Stimulated activated CD4-positive, alpha-beta T cell treated with anti-CD3 and anti-CD28 coated beads, TNF-alpha, amount 100 ng/mL, for 48 hours (primary cell): ENCODE results near the gene SMURF2.

ENCODE experiments used
- DNase-seq, 3 donors: peaks; one replicate each; pipeline ENCODE4 v3.0.0-alpha.2; 2020; ENCODE audit warnings: low read depth in 3 of 3

SMURF2 gene

DNA sequence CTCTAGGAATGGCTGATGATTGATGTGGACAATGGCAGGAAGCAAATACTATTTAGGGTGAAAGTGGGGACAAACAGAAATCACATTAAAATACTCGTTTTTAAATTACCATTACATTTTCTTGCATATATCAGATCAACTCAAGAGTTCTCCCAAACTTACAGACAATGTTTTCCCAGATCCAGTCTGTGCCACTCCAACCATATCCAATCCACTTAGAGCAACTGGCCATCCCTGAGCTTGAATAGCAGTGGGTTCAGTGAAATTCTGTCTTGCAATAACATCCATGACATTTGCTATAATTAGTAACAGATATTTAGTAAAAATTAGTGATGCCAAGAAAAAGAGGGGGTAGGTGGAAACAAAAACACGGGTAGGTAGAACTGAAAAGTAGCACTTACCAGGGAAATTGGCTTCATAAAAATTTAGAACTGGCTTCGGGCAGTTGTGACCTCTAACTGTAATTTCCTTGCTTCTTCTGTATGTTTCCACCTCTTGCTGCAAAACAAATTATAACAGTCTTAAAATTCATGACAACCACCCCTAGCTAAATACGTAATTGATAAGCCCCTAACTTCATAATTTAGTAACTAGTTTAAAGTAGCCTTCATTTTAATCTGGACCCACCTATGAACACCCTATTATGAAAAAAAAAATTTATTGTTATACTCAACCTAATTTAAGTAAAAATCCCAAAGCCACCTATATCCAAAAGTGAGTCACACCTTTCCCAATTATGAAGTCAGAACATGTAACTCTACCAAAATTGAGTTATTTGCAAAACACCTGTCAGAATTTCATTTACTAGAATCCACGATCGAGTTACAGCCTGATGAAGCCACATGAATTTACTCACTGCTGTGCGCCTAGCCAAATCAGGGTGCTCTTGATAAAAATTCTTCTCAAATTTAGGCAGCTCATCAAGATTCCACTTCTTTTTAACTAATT is 158.0 kb downstream of the SMURF2 start:
- no peak for DNase-seq

DNA sequence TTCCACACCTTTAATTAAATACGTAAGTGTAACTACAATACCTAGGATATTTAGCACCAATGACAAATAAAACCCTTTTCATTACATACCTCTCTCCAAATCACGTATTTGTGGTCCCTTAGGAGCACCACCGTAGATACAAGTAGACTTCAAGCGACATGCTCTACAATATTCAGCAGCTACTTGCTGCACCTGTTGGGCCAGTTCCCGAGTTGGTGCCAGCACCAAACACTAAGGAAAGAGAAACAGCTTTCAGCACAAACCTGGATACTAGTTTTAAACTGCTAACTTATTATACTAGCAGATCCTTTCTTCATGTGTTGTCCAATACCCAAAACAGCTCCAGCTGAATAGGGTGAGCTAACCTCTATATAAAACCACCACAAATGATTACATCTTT is 158.8 kb downstream of the SMURF2 start:
- no peak for DNase-seq

DNA sequence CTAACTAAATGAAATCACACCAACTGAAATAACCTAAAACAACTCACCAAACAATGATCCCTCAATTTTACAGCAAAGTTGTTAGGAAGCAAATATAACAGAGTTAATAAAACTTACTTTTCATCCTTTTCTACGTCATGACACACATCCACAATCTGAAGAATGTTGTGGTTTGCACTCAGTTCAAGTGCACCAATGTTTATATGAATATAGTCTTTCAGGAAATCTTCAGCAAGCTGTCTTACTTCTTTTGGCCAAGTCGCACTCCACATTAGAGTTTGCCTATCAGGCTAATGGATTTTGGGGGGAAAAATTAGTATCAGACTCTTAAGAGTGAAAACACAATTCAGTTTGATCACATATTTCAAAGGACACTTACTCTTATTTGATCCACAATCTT is 159.3 kb downstream of the SMURF2 start:
- no peak for DNase-seq

DNA sequence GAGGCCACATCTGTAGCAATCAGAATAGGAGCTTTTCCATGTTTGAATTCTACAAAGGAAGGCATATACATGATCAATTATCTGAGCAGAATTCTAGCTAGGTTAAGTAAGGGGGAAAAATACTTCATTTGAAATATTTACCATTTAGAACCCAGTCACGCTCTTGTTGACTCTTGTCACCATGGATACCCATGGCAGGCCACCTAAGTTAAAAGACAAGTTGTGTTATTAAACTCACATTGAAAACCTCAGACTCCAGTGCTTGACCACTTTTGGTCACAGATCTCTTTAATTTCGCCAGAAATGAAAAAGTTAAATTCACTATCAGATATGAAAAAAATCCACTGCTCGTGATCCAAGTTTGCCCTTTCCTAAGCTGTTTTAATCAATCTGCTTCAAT is 160.1 kb downstream of the SMURF2 start:
- no peak for DNase-seq

DNA sequence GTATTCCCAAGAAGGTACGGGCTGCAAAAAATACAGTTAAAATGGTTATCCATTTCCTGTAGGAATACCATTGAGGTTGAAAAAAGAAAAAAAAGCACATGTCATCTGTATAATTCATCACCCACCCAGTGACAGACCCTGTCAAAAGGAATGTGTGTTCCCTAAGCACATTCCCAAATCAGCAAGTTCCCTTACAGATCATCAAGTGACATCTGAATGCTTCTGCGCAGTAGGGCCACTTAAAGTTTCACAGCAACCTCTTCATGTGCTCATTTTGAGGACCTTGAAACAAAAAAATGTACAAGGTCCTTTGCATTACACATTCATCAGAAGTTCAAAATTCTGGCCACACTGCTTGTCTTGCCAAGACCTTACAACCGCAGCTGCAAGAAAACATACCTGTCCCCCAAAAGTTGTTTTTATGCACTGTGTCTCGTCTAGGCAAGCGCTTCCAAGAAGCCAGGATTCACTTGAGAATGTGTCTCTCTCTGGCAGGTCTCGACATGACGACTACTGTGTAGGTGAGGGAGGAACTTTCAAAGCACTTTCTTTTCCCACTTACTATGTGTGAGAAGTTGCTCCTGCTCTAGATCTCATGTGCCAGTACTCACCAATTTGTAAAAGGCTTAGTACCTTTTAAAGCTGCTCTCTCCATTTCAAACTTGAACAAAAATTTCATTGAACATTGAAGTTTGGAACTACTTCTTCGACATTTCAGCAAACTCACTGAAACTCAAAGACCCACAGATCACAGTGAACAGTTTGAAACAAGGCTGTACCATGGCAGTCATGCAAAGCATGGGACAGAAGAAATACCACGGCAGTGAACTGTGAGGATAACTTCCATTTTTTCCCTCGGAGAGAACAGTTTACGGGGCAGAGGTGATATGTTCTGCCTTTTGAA is 161.0 kb downstream of the SMURF2 start:
- no peak for DNase-seq

DNA sequence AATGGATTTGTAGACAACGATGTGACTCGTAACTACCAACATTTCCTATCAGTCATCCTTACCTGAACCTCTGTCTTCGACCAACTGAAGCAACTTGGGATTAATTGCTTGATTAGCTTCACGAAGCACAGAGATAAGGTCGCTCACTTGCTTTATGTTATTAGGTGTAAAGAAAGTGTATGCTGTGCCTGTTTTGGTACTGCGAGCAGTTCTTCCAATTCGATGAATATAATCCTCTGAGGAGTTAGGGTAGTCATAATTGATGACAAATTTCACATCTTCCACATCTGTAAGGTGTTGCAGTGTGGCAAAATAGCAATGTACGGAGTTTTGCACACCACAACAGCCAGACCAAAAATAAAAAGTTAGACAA is 161.6 kb downstream of the SMURF2 start:
- DNase-seq: no peak

DNA sequence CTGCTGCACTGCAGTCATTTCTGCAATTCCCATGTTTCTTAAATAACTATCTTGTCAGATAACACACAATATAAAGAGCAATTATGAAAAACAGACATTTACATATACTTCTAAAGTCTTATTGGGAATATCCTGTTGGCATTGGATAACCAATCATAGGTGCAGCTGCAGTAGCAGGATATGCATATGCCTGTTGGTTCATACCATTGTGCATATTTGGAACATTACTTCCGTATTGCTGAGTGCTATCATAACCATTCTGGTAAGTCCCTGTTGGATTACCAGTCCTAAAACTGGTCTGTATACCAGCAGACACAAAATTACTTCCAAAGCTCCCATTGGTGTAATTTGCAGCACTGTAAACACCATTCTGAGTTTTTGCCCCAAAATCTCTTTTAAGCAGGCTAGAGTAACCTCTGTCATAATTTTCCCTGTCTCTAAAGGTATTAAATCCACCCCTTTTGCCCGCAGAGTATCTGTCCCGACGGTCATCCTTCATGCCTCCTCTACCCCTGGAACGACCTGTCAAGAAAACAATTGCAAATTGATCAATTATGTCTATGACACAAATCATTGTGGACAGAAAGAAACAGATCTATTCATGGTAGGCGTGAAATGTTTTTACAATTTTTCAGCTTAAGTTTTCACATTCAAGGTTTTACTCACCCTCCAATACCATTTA is 162.2 kb downstream of the SMURF2 start:
- DNase-seq: no peak

DNA sequence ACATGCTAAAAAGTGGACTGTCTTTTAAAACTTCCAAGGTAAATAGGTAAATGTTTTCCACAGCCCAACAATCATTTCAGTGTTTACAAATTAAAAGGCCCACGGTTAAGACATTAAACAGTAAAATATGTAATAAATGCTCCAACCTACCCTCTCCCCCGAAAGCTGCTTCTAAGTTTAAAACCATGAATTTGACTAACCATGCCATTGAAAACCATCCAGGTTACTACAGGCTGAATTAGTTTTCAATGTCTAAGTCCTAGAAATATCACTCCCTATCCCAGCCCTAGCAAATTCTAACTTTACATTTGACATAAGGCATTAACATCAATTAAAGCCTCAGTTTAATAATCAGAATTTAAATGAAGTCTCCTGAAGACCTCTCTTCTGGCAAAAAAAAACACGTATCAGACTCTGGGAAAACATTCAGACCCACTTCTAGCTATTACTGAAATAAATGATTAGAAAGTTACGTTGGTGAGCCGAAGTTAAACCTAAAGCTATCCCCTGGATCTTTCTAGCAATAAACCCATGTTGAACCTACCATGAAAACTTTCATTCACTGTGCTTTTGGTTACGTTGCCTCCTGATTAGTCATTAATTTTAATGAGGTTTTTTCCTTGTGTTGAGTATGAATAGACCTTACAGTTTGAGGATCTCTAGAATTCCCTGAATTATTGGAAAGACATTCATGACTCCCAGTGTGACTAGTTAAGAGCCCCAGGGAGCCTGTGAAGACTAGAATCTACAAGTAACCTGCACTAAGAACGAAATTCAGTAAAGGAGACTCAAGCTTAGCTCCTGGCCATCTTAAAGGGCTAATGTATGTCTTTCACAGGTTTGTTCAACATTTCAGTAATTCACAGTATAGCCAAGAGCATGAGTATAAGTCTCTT is 163.6 kb downstream of the SMURF2 start:
- no peak for DNase-seq

DNA sequence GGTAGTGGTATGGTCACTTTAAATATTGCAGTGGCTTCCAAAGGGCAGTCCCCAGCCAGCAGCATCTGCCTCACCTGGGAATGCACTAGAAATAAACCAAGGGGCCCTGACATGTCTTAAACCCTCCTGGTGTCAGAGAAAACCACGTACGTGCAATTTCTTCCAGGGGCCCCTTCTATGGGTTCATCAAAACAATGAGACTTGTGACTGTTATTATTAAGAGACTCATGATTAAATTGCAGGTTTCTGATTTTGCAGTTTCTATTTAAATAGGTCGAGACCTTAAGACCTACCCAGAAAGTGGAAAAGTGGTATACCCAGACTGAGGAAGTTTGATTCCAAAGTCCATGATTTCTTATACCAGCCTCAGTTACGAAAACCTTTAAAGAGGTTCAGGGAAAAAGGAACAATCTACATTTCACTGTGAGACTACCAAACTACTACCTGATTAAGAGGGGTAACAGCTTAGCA is 164.5 kb downstream of the SMURF2 start:
- DNase-seq: peak in 1 of 3 donors; percentile 11

DNA sequence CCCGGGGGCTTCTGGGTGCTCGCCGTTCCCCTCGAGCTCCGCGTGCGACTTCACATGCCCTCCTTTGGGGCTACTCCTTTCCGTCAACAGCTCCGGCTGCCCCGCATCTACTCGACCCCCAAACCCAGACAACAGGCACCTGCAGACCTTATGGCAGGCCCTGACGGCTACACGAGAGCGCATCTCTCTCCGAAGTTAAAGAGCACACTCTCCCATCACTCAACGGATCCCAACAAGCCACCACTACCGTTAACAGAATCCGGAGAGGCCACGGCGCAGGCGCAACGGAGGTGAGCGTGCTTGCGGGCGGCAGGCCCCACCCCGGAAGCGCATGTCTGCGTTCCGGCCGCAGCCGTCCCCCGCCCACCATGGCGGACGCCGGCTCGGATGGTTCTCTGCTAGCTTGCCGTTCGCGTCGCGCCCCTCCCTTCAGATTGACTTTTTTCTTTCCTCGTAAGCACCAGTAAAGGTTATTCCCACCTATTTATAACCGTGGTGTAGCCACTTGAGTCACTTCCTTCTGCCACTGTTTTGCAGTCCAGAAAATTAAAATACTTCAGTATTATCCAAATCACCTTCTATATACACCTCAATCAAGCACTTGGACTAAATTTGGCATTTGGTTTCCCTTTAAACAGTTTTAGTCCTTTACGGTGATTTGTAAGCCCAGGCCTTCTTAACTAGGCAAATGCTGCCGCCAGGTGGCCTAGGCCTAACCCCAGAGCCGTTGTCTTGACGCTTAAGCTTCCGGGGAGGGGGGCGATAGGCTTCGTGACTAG is 165.1 kb downstream of the SMURF2 start, which contains the start of gene POLG2:
Gene POLG2, minus strand, starts transcription at position 269 of the 779 bp plus-strand sequence. Its CDS starts 86 bp downstream, at position 183.
- peak; percentile 92 to 93 (median 92) for DNase-seq

DNA sequence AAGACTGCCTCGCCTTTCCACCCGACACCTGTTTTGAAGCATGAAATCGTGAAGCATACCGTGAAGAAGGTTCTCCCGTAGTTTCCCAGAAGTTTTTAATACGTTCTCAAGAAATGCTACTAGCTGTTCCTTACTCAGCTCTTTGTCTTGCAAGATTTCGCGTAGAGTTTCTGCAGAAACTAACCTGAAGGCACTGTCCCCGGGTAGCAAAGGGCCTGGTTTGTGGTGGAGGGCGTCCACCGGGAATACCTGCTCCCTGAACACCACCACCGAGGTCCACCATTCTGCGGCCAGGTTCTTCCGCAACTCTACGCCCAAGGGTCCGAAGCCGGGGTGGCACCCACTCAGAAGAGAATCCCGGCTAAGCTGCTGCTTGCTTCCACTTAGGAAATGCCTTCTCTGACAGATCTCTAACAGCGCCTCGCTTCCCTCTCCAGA is 165.7 kb downstream of the SMURF2 start:
- no peak for DNase-seq
